Stimulated activated CD8-positive, alpha-beta memory T cell treated with anti-CD3 and anti-CD28 coated beads, Interleukin-4, amount 100 ng/mL, for 4 hours (primary cell): ENCODE results near the gene METRNL.
"Not testable (repeated sequence)": the region's sequence is repeated elsewhere in the genome, so short reads cannot be mapped to it uniquely, and the experiment has no call there.

Source experiments
- DNase-seq, 2 donors: peaks; one replicate each; pipeline ENCODE4 v3.0.0-alpha.2; 2020; ENCODE audit warnings: low read depth in 2 of 2, low spot score in 1 of 2

Gene METRNL

GRCh38 chr17:83051396-83052240 is 27.8 kb upstream of the METRNL start:
- DNase-seq = peak; percentile 91 to 95

GRCh38 chr17:83052241-83052564 is 27.2 kb upstream of the METRNL start:
- no peak for DNase-seq

GRCh38 chr17:83053021-83053681 is 26.3 kb upstream of the METRNL start:
- no peak for DNase-seq

GRCh38 chr17:83053739-83054451 is 25.5 kb upstream of the METRNL start:
- DNase-seq = no peak

GRCh38 chr17:83054518-83055125 is 24.8 kb upstream of the METRNL start:
- DNase-seq = no peak

- DNase-seq = not testable (repeated sequence)
These were observed 24.2 kb upstream of the METRNL start for GRCh38 chr17:83055176-83055575.

- DNase-seq = no peak
These were observed 23.4 kb upstream of the METRNL start for GRCh38 chr17:83055911-83056582.

- no peak for DNase-seq
These were observed 22.6 kb upstream of the METRNL start for GRCh38 chr17:83056583-83057396.

- DNase-seq = no peak
These were observed 22.0 kb upstream of the METRNL start for GRCh38 chr17:83057397-83057761.

- DNase-seq = no peak
These were observed 21.6 kb upstream of the METRNL start for GRCh38 chr17:83057793-83058265.

- DNase-seq = no peak
These were observed 21.1 kb upstream of the METRNL start for GRCh38 chr17:83058266-83058798.

- DNase-seq = no peak
These were observed 17.8 kb upstream of the METRNL start for GRCh38 chr17:83061586-83061985.

GRCh38 chr17:83062011-83062817 is 17.2 kb upstream of the METRNL start:
- no peak for DNase-seq

- DNase-seq = no peak
These were observed 16.4 kb upstream of the METRNL start for GRCh38 chr17:83062818-83063671.

- no peak for DNase-seq
These were observed 15.2 kb upstream of the METRNL start for GRCh38 chr17:83064021-83064731.

- DNase-seq = no peak
These were observed 14.4 kb upstream of the METRNL start for GRCh38 chr17:83064732-83065659.
